M059J (cell line): Measurements from ENCODE around the gene ANAPC16. TPM values are rescaled to one million over a fixed set of nuclear protein-coding genes. Genes with fewer than 3 reads are reported as not detected.
A peak's percentile ranks its signal among the peaks of the same experiment; 100 is the strongest.
"Not testable (repeated sequence)": the region's sequence is repeated elsewhere in the genome, so short reads cannot be mapped to it uniquely, and the experiment has no call there.

Source experiments
- DNase-seq: peaks from one replicate; pipeline ENCODE4 v3.0.0-alpha.2; 2012; ENCODE audit warnings: low read depth
- total RNA-seq: library from RNA; depleted of rRNA; stranded (reverse); fragments of >200 nt; shearing (Covaris generic); gene quantifications from 2 replicates; pipeline ENCODE4 v1.2.3, GENCODE V29; 2014

ANAPC16 gene
- total RNA-seq, 1 experiment from 2014 or later: 82.3 TPM

- DNase-seq: no peak
Measured at GRCh38 chr10:72243822-72244437, 28.1 kb downstream of the ANAPC16 start.

GRCh38 chr10:72244573-72245038, 28.8 kb downstream of the ANAPC16 start:
- DNase-seq: no peak

- DNase-seq: no peak
Measured at GRCh38 chr10:72245949-72246525, 30.2 kb downstream of the ANAPC16 start.

GRCh38 chr10:72248468-72249151, 32.8 kb downstream of the ANAPC16 start:
- DNase-seq: no peak

GRCh38 chr10:72249176-72249862, 33.5 kb downstream of the ANAPC16 start:
- not testable (repeated sequence) for DNase-seq

GRCh38 chr10:72250666-72251065, 34.9 kb downstream of the ANAPC16 start:
- DNase-seq: peak; percentile 33

- no peak for DNase-seq
Measured at GRCh38 chr10:72251635-72252034, 35.8 kb downstream of the ANAPC16 start.

GRCh38 chr10:72252972-72253371, 37.2 kb downstream of the ANAPC16 start:
- DNase-seq: no peak

- DNase-seq: no peak
Measured at GRCh38 chr10:72253578-72253977, 37.8 kb downstream of the ANAPC16 start.

GRCh38 chr10:72254813-72255568, 39.2 kb downstream of the ANAPC16 start:
- peak; percentile 56 for DNase-seq

- DNase-seq: no peak
Measured at GRCh38 chr10:72255977-72256729, 40.3 kb downstream of the ANAPC16 start.

- DNase-seq: no peak
Measured at GRCh38 chr10:72257051-72257892, 41.5 kb downstream of the ANAPC16 start.

GRCh38 chr10:72258617-72259016, 42.8 kb downstream of the ANAPC16 start:
- DNase-seq: no peak

GRCh38 chr10:72259491-72260238, 43.9 kb downstream of the ANAPC16 start:
- DNase-seq: peak; percentile 32

GRCh38 chr10:72260239-72260975, 44.6 kb downstream of the ANAPC16 start:
- DNase-seq: peak; percentile 81

- DNase-seq: peak; percentile 44
Measured at GRCh38 chr10:72260976-72261783, 45.4 kb downstream of the ANAPC16 start.

GRCh38 chr10:72261784-72262404, 46.1 kb downstream of the ANAPC16 start:
- DNase-seq: no peak
